ENCODE data around the gene PTPN3. TPM values are rescaled to one million over a fixed set of nuclear protein-coding genes. Genes with fewer than 3 reads are reported as not detected.
A peak's percentile ranks its signal among the peaks of the same experiment; 100 is the strongest.
"Not testable (repeated sequence)": the region's sequence is repeated elsewhere in the genome, so short reads cannot be mapped to it uniquely, and the experiment has no call there.

PTPN3 gene
- total and polyA plus RNA-seq, 5 donors from 2014 or later = 0.03 to 0.47 (median 0.21) TPM; not detected in 1

GRCh38 chr9:109512170-109512756 lies 14.2 kb upstream of the PTPN3 start:
- no peaks in the 10 kb centered on the region for H3K9me3 ChIP-seq (ENCODE audit: control insufficient read depth in 2 of 2, low read length in 2 of 2)
- peaks cover 9% of the 10 kb centered on the region for H3K27me3 Mint-ChIP-seq
- H3K27ac ChIP-seq (ENCODE audit: insufficient read depth, low read length, poor library complexity, severe bottlenecking) = no peak overlapping the region
- H3K9me3 Mint-ChIP-seq = peaks cover 0 to 4% (median 0%) of the 10 kb centered on the region in 7 donors
- no peaks in the 10 kb centered on the region for H3K36me3 Mint-ChIP-seq
- H3K27me3 ChIP-seq (ENCODE audit: control insufficient read depth, insufficient read depth, low read length) = no peaks in the 10 kb centered on the region
- DNase-seq (peak in 1 of 3 donors; percentile 11), ATAC-seq (ENCODE audit: low read depth in 2 of 2) (no peak)
- H3K4me1 ChIP-seq (ENCODE audit: control insufficient read depth, insufficient read depth, low read length, poor library complexity, severe bottlenecking) = no peaks in the 10 kb centered on the region
- no peak overlapping the region for H3K4me3 Mint-ChIP-seq
- H3K4me1 Mint-ChIP-seq = no peaks in the 10 kb centered on the region
- H3K27ac Mint-ChIP-seq = no peak overlapping the region
- H3K4me3 ChIP-seq (ENCODE audit: low read depth, low read length) = no peak overlapping the region
- no peaks in the 10 kb centered on the region for H3K36me3 ChIP-seq (ENCODE audit: control insufficient read depth, insufficient read depth, low read length)

GRCh38 chr9:109510506-109510905 lies 12.4 kb upstream of the PTPN3 start:
- ATAC-seq (ENCODE audit: low read depth in 2 of 2) = no peak
- Mint-ChIP-seq H3K27ac (no peak overlapping the region), H3K9me3 (peaks cover 0 to 6% (median 0%) of the 10 kb centered on the region in 7 donors)

GRCh38 chr9:109510042-109510441 lies 11.9 kb upstream of the PTPN3 start:
- H3K9me3 ChIP-seq (ENCODE audit: control insufficient read depth in 2 of 2, low read length in 2 of 2); H3K9me3 Mint-ChIP-seq; H3K27ac Mint-ChIP-seq; H3K4me3 Mint-ChIP-seq; H3K36me3 ChIP-seq (ENCODE audit: control insufficient read depth, insufficient read depth, low read length); H3K4me1 ChIP-seq (ENCODE audit: control insufficient read depth, insufficient read depth, low read length, poor library complexity, severe bottlenecking); H3K27me3 ChIP-seq (ENCODE audit: control insufficient read depth, insufficient read depth, low read length); H3K4me3 ChIP-seq (ENCODE audit: low read depth, low read length); ATAC-seq (ENCODE audit: low read depth in 2 of 2); H3K27ac ChIP-seq (ENCODE audit: insufficient read depth, low read length, poor library complexity, severe bottlenecking); DNase-seq; H3K4me1 Mint-ChIP-seq; H3K36me3 Mint-ChIP-seq: not testable (repeated sequence)
- H3K27me3 Mint-ChIP-seq = peaks cover 13% of the 10 kb centered on the region

More at GRCh38 chr9:109510506-109510905, 12.4 kb upstream of the PTPN3 start:
- Histone ChIP-seq H3K9me3 (ENCODE audit: control insufficient read depth in 2 of 2, low read length in 2 of 2) (no peaks in the 10 kb centered on the region), H3K4me3 (ENCODE audit: low read depth, low read length) (no peak overlapping the region), H3K27me3 (ENCODE audit: control insufficient read depth, insufficient read depth, low read length) (no peaks in the 10 kb centered on the region), H3K36me3 (ENCODE audit: control insufficient read depth, insufficient read depth, low read length) (no peaks in the 10 kb centered on the region), H3K27ac (ENCODE audit: insufficient read depth, low read length, poor library complexity, severe bottlenecking) (no peak overlapping the region), H3K4me1 (ENCODE audit: control insufficient read depth, insufficient read depth, low read length, poor library complexity, severe bottlenecking) (no peaks in the 10 kb centered on the region)
- no peak for DNase-seq
- Mint-ChIP-seq H3K36me3 (no peaks in the 10 kb centered on the region), H3K4me1 (no peaks in the 10 kb centered on the region), H3K27me3 (peaks cover 13% of the 10 kb centered on the region), H3K4me3 (no peak overlapping the region)

GRCh38 chr9:109509611-109510010 lies 11.5 kb upstream of the PTPN3 start:
- H3K36me3 Mint-ChIP-seq = no peaks in the 10 kb centered on the region
- no peaks in the 10 kb centered on the region for H3K9me3 ChIP-seq (ENCODE audit: control insufficient read depth in 2 of 2, low read length in 2 of 2)
- no peak overlapping the region for H3K27ac ChIP-seq (ENCODE audit: insufficient read depth, low read length, poor library complexity, severe bottlenecking)
- no peaks in the 10 kb centered on the region for H3K4me1 ChIP-seq (ENCODE audit: control insufficient read depth, insufficient read depth, low read length, poor library complexity, severe bottlenecking)
- H3K27me3 ChIP-seq (ENCODE audit: control insufficient read depth, insufficient read depth, low read length) = no peaks in the 10 kb centered on the region
- ATAC-seq (ENCODE audit: low read depth in 2 of 2) (no peak), DNase-seq (no peak)
- no peaks in the 10 kb centered on the region for H3K4me1 Mint-ChIP-seq
- peaks cover 0 to 7% (median 0%) of the 10 kb centered on the region in 7 donors for H3K9me3 Mint-ChIP-seq
- no peaks in the 10 kb centered on the region for H3K36me3 ChIP-seq (ENCODE audit: control insufficient read depth, insufficient read depth, low read length)
- H3K4me3 Mint-ChIP-seq = no peak overlapping the region
- H3K27me3 Mint-ChIP-seq = peaks cover 17% of the 10 kb centered on the region
- no peak overlapping the region for H3K27ac Mint-ChIP-seq
- no peak overlapping the region for H3K4me3 ChIP-seq (ENCODE audit: low read depth, low read length)

- H3K9me3 Mint-ChIP-seq = peaks cover 0 to 3% (median 0%) of the 10 kb centered on the region in 7 donors
- H3K4me3 Mint-ChIP-seq = no peak overlapping the region
- no peak overlapping the region for H3K27ac ChIP-seq (ENCODE audit: insufficient read depth, low read length, poor library complexity, severe bottlenecking)
- ATAC-seq (ENCODE audit: low read depth in 2 of 2) = no peak
- no peak overlapping the region for H3K4me3 ChIP-seq (ENCODE audit: low read depth, low read length)
- H3K27me3 ChIP-seq (ENCODE audit: control insufficient read depth, insufficient read depth, low read length) = no peaks in the 10 kb centered on the region
- no peaks in the 10 kb centered on the region for H3K36me3 Mint-ChIP-seq
- H3K27ac Mint-ChIP-seq = no peak overlapping the region
- H3K9me3 ChIP-seq (ENCODE audit: control insufficient read depth in 2 of 2, low read length in 2 of 2) = no peaks in the 10 kb centered on the region
- peaks cover 22% of the 10 kb centered on the region for H3K27me3 Mint-ChIP-seq
- no peaks in the 10 kb centered on the region for H3K4me1 ChIP-seq (ENCODE audit: control insufficient read depth, insufficient read depth, low read length, poor library complexity, severe bottlenecking)
- no peaks in the 10 kb centered on the region for H3K36me3 ChIP-seq (ENCODE audit: control insufficient read depth, insufficient read depth, low read length)
- H3K4me1 Mint-ChIP-seq = no peaks in the 10 kb centered on the region
- DNase-seq = no peak
Observed at GRCh38 chr9:109507421-109507838, 9.3 kb upstream of the PTPN3 start.

- Mint-ChIP-seq H3K27me3 (peaks cover 32% of the 10 kb centered on the region), H3K4me1 (no peaks in the 10 kb centered on the region), H3K9me3 (peaks cover 0 to 3% (median 0%) of the 10 kb centered on the region in 7 donors)
Observed at GRCh38 chr9:109506097-109506712, 8.1 kb upstream of the PTPN3 start.

GRCh38 chr9:109504689-109505088 lies 6.6 kb upstream of the PTPN3 start:
- Histone ChIP-seq H3K27me3 (ENCODE audit: control insufficient read depth, insufficient read depth, low read length) (peaks cover 3% of the 10 kb centered on the region), H3K36me3 (ENCODE audit: control insufficient read depth, insufficient read depth, low read length) (no peaks in the 10 kb centered on the region), H3K4me3 (ENCODE audit: low read depth, low read length) (no peak overlapping the region), H3K27ac (ENCODE audit: insufficient read depth, low read length, poor library complexity, severe bottlenecking) (no peak overlapping the region), H3K9me3 (ENCODE audit: control insufficient read depth in 2 of 2, low read length in 2 of 2) (no peaks in the 10 kb centered on the region), H3K4me1 (ENCODE audit: control insufficient read depth, insufficient read depth, low read length, poor library complexity, severe bottlenecking) (no peaks in the 10 kb centered on the region)
- H3K27ac Mint-ChIP-seq = no peak overlapping the region
- no peak for ATAC-seq (ENCODE audit: low read depth in 2 of 2)
- no peak for DNase-seq
- no peaks in the 10 kb centered on the region for H3K4me1 Mint-ChIP-seq
- peaks cover 0 to 5% (median 0%) of the 10 kb centered on the region in 7 donors for H3K9me3 Mint-ChIP-seq
- no peak overlapping the region for H3K4me3 Mint-ChIP-seq
- H3K27me3 Mint-ChIP-seq = peaks cover 42% of the 10 kb centered on the region
- no peaks in the 10 kb centered on the region for H3K36me3 Mint-ChIP-seq

More at GRCh38 chr9:109506097-109506712, 8.1 kb upstream of the PTPN3 start:
- no peaks in the 10 kb centered on the region for H3K36me3 Mint-ChIP-seq
- H3K4me3 ChIP-seq (ENCODE audit: low read depth, low read length) = no peak overlapping the region
- ATAC-seq (ENCODE audit: low read depth in 2 of 2) (no peak), DNase-seq (no peak)
- no peaks in the 10 kb centered on the region for H3K27me3 ChIP-seq (ENCODE audit: control insufficient read depth, insufficient read depth, low read length)
- no peak overlapping the region for H3K27ac ChIP-seq (ENCODE audit: insufficient read depth, low read length, poor library complexity, severe bottlenecking)
- no peak overlapping the region for H3K27ac Mint-ChIP-seq
- no peaks in the 10 kb centered on the region for H3K9me3 ChIP-seq (ENCODE audit: control insufficient read depth in 2 of 2, low read length in 2 of 2)
- no peak overlapping the region for H3K4me3 Mint-ChIP-seq
- no peaks in the 10 kb centered on the region for H3K36me3 ChIP-seq (ENCODE audit: control insufficient read depth, insufficient read depth, low read length)
- H3K4me1 ChIP-seq (ENCODE audit: control insufficient read depth, insufficient read depth, low read length, poor library complexity, severe bottlenecking) = no peaks in the 10 kb centered on the region

Measured in CD4-positive, CD25-positive, alpha-beta regulatory T cell (primary cell).